Measurements from ENCODE around the gene VWA5B2.
"Not testable (repeated sequence)": the region's sequence is repeated elsewhere in the genome, so short reads cannot be mapped to it uniquely, and the experiment has no call there.

Gene VWA5B2

GRCh38 chr3:184241141-184241446 lies 11.7 kb downstream of the VWA5B2 start:
- DNase-seq (ENCODE audit: extremely low read depth in 1 of 2, low read depth in 1 of 2): no peak

DNA sequence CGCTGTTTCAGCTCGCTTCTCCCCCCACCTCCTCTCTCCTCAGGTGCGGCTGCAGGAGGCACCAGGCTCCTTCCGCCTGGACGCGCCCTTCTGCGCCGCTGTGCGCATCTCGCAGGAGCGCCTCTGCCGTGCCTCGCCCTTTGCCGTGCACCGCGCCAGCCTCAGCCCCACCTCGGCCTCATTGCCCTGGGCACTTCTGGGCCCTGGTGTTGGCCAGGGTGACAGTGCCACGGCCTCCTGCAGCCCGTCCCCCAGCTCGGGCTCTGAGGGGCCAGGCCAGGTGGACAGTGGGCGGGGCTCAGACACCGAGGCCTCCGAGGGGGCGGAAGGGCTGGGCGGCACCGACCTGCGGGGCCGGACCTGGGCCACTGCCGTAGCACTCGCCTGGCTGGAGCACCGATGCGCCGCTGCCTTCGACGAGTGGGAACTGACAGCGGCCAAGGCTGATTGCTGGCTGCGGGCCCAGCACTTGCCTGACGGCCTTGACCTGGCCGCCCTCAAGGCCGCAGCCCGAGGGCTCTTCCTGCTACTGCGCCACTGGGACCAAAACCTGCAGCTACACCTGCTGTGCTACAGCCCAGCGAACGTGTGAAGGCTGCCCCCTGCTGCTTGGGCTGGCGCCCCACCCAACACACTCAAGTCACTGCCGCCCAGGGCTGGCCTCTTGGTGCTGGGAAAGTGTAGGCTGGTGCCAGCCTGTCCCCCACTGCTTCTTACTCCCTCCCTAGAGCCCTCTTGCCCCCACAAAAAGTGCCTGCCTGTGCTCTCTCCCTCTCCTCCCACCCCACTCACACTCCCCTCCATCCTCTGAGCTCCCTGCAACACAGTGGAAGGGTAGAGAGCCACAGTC lies 12.3 kb downstream of the VWA5B2 start:
- DNase-seq (ENCODE audit: extremely low read depth in 1 of 2, low read depth in 1 of 2): no peak

GRCh38 chr3:184242297-184242685 lies 12.9 kb downstream of the VWA5B2 start:
- DNase-seq (ENCODE audit: extremely low read depth in 1 of 2, low read depth in 1 of 2): no peak

- DNase-seq (ENCODE audit: extremely low read depth in 1 of 2, low read depth in 1 of 2): peak; percentile 70 to 76
Measured at GRCh38 chr3:184248454-184249411, 19.3 kb downstream of the VWA5B2 start, which contains the start of gene ALG3. TSS of gene ALG3 (minus strand) at chr3:184248962. CDS start at chr3:184248940, 22 bp downstream.

GRCh38 chr3:184249412-184250166 lies 20.2 kb downstream of the VWA5B2 start, which contains the start of gene EEF1AKMT4:
TSS of gene EEF1AKMT4 (plus strand) at chr3:184249672. CDS start at chr3:184249695, 23 bp downstream.
- peak; percentile 88 to 90 for DNase-seq (ENCODE audit: extremely low read depth in 1 of 2, low read depth in 1 of 2)

DNA sequence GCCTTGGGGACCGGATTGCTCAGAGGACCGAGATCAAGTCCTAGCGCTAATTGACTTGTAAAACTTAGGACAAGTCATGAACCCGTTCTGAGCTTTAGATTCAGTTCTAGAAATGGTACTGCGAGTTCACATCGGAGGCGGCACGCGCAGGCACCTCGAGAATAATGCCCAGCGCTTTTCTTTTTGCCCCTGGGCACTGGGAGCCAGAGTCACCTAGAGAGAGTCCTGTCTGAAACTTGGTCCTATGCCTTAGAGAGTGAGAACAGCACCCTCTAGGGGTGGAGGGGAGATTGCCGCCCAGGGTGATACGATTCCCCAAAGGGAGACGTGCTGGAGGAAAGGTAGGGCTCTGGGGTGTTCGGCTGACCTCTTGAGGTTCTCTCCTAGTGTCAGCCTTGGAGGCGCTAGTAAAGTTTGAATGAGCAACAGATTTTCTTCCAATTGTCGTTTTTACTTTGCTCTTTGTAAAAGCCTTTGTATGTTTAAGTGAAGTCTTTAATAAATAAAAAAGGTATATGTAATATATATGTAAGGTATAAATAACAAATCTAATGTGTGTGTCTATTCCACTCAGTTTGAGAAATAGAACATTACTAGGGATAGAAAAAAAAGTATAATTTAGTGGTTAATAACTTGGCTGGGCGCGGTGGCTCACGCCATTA lies 20.9 kb downstream of the VWA5B2 start:
- DNase-seq (ENCODE audit: extremely low read depth in 1 of 2, low read depth in 1 of 2): peak; percentile 72 to 80

DNA sequence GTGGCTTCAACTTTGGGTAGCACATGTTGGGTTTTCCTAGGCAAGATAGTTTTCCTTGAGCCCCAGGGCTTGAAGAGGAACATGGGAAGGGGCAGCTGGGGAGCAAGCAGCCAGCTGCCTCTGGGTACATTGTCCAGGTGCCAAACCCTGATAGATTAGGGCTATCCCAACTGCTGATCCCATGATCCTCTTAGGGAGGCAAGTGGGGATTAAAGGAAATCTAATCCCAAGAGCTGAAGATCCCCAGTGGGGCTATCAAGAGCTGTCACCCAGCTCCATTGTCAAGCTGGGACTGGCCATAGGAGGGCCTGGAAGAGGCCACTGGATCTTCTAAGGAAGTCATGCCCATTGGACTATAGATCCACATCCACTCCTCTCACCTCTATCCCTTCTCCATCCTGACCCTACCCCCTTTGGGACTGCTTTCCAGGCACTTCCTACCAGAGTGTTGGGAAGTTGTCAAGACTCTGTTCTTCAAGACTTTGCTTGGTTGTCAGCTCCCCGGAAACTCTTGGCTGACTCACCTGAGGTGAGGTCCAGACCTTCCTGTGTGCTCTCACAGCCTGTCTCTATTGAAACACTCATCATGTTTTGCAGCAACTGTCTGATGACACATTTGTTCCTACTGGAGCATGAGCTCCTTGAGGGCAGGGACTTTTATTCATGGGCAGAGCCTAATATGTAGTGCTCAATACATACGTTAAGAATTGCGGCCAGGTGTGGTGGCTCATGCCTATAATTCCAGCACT lies 26.1 kb downstream of the VWA5B2 start:
- no peak for DNase-seq (ENCODE audit: extremely low read depth in 1 of 2, low read depth in 1 of 2)

DNA sequence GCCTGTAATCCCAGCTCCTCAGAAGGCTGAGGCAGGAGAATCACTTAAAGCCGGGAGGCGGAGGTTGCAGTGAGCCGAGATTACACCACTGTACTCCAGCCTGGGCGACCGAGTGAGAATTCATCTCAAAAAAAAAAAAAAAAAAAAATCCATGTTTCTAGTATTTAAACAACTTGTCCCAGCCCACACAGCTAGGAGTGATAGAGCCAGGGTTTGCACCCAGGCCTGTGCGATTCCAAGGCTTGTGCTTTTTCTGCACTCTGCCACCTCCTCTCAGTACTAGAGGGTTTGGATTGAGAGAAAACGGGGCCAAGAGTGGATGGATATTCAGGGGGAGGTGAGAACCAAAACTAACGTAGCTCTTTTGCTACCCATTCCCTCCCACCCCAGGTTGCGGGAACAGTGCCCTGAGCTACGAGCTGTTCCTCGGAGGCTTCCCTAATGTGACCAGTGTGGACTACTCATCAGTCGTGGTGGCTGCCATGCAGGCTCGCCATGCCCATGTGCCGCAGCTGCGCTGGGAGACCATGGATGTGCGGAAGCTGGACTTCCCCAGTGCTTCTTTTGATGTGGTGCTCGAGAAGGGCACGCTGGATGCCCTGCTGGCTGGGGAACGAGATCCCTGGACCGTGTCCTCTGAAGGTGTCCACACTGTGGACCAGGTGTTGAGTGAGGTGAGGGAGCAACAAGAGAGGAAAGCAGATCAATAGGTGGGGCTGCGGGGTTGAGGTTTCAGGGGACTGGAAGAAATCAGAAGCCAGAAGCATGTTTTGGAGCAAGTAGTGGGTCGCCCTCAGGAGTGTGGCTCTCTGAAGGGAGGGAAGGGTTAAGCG lies 27.9 kb downstream of the VWA5B2 start:
- DNase-seq (ENCODE audit: extremely low read depth in 1 of 2, low read depth in 1 of 2): no peak

- DNase-seq (ENCODE audit: extremely low read depth in 1 of 2, low read depth in 1 of 2): no peak
Measured at GRCh38 chr3:184258926-184259325, 29.5 kb downstream of the VWA5B2 start.

DNA sequence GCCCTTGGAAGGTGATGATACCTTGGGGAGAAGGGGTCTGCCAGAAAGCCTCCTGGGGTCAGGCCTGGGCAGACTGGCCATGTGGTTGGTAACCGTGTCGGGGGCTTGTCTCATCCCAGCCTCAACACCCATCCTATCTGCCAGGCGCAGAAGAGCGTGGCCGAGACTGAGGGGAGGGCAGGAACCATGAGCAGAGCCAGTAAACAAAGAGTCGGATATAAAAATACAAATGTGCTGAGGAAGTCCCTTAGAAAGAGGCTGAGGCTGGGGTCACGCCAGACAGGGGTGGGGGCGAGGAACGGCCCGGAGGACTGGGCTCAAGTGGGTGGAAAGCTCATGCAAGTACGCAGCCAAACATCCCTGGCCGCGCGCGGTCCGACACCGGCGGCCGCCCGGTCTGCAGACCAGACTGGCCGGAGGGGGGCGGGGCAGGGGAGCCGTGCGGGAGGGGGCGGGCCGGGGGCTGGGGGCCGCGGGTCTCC lies 30.1 kb downstream of the VWA5B2 start:
- no peak for DNase-seq (ENCODE audit: extremely low read depth in 1 of 2, low read depth in 1 of 2)

GRCh38 chr3:184259878-184260723 lies 30.7 kb downstream of the VWA5B2 start:
- DNase-seq (ENCODE audit: extremely low read depth in 1 of 2, low read depth in 1 of 2): no peak

DNA sequence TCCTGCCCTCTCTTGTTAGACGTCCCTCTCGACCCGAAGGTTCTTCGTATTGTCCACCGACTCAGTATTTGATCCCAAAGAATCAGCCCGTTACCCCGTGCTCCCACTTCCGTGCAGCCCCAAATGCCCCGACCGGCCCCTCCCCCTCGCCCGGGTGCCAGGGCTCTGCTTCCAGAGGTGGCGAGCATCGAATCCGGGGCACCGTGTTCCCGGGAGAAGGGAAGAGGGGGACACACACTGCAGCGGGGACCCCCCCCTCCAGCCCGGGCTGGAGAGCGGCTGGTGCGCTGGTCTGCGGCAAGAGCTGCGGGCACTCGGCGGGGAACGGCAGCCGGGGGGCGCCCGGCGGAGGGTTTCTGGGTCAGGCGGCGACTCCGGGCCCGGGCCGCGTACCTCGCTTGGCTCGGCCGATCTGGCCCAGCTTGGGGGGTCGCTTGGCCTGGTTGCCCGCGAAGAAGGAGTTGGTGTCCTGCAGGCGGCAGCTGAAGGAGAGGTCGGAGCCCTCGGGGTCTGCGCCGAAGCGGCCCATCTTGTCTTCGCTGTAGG lies 31.4 kb downstream of the VWA5B2 start:
- no peak for DNase-seq (ENCODE audit: extremely low read depth in 1 of 2, low read depth in 1 of 2)

- DNase-seq (ENCODE audit: extremely low read depth in 1 of 2, low read depth in 1 of 2): peak in 1 of 2 donors; percentile 24
Measured at GRCh38 chr3:184261270-184261853, 32.0 kb downstream of the VWA5B2 start, which contains the start of gene CAMK2N2. TSS of gene CAMK2N2 (minus strand) at chr3:184261553. CDS start at chr3:184261285, 268 bp downstream.

- DNase-seq (ENCODE audit: extremely low read depth in 1 of 2, low read depth in 1 of 2): no peak
Measured at GRCh38 chr3:184261854-184262763, 32.7 kb downstream of the VWA5B2 start.

GRCh38 chr3:184262764-184263179 lies 33.4 kb downstream of the VWA5B2 start:
- no peak for DNase-seq (ENCODE audit: extremely low read depth in 1 of 2, low read depth in 1 of 2)

GRCh38 chr3:184267249-184267648 lies 37.9 kb downstream of the VWA5B2 start:
- not testable (repeated sequence) for DNase-seq (ENCODE audit: extremely low read depth in 1 of 2, low read depth in 1 of 2)
